PC-3 (cell line): Measurements from ENCODE around the gene TMEM178A.

ENCODE experiments used
- CTCF ChIP-seq: fragments of 300-600 bp; sonication (generic); conservative IDR thresholded peaks from 2 replicates; pipeline ENCODE4 v1.5.1; 2017; ENCODE audit warnings: antibody characterized with exemption, low read depth, mild to moderate bottlenecking, low read length
- EZH2 ChIP-seq: fragments of 300-600 bp; sonication (generic); IDR thresholded peaks from one replicate; pipeline ENCODE4 v1.6.1; 2017; ENCODE audit warnings: antibody characterized with exemption, mild to moderate bottlenecking, low read length; ENCODE audit not compliant: unreplicated experiment

GRCh38 chr2:39618236-39618635 is 47.5 kb upstream of the TMEM178A start:
- TF ChIP-seq EZH2 (no peak), CTCF (no peak)
